Ovary (tissue), 9 donors: ENCODE results near the gene SIDT1. TPM values are rescaled to one million over a fixed set of nuclear protein-coding genes. Genes with fewer than 3 reads are reported as not detected.

ENCODE experiments used
- DNase-seq, 5 donors: peaks; one replicate each; pipeline ENCODE4 v3.0.0-alpha.2; 2019 to 2020
- H3K27ac ChIP-seq, 2 donors: fragments of 200-600 bp; one replicate each; pipeline versions ENCODE4 v1.5.1 to v1.8.0; 2019 to 2022
- H3K27me3 ChIP-seq: fragments of 200-600 bp; one replicate; pipeline ENCODE4 v1.8.0; 2022
- H3K36me3 ChIP-seq: fragments of 200-600 bp; sonication (generic); one replicate; pipeline ENCODE4 v1.5.1; 2019
- H3K4me1 ChIP-seq: one replicate; pipeline ENCODE4 v1.8.1; 2013; ENCODE audit warnings: mild to moderate bottlenecking, moderate library complexity; ENCODE audit not compliant: insufficient read depth
- H3K4me3 ChIP-seq: fragments of 200-600 bp; sonication (generic); one replicate; pipeline ENCODE4 v1.5.1; 2017
- H3K9me3 ChIP-seq, 2 donors: fragments of 200-600 bp in 1 of 2; sonication (generic) in 1 of 2; one replicate each; pipeline versions ENCODE4 v1.5.1 to v1.8.1; 2013 to 2019; ENCODE audit warnings: mild to moderate bottlenecking in 1 of 2, moderate library complexity in 1 of 2
- CTCF ChIP-seq, 3 donors: fragments of 450-650 bp in 2 of 3; fragments of 200-600 bp in 1 of 3; IDR thresholded peaks; one replicate each; pipeline versions ENCODE4 v1.5.1 to v1.8.0; 2016 to 2022; ENCODE audit warnings: antibody characterized with exemption in 3 of 3, mild to moderate bottlenecking in 1 of 3
- EP300 ChIP-seq: sonication (generic); formaldehyde crosslinking; IDR thresholded peaks from one replicate; pipeline ENCODE4 v1.6.1; 2017; ENCODE audit warnings: antibody characterized with exemption
- POLR2A ChIP-seq: fragments of 450-650 bp; IDR thresholded peaks from one replicate; pipeline ENCODE4 v1.6.1; 2017; ENCODE audit warnings: antibody characterized with exemption, mild to moderate bottlenecking, moderate library complexity
- WGBS, 3 donors: extraction: QIAGEN DNeasy Blood & Tissue Kit in 1 of 3; methylation state at CpG; one replicate each; pipeline versions ENCODE4 v1.1.5 to v1.1.7; 2013 to 2017; 5-methylcytosine and 5-hydroxymethylcytosine counted together
- intact Hi-C, 4 donors: fragments of 100-400 bp; cut with DNase I; formaldehyde crosslinking; loops; one replicate each; pipeline versions ENCODE4 v1.11.0 to v1.15.1; 2022 to 2023
- polyA plus RNA-seq, 2 donors: library from polyadenylated mRNA; stranded (reverse); fragments of 200-250 nt in 1 of 2; fragments of 350-450 nt in 1 of 2; fragmentation: Illumina TruSeq in 1 of 2; extraction: RNeasy Lipid Tissue Mini Kit (QIAGEN cat#74804) in 1 of 2; gene quantifications; one replicate each; pipeline ENCODE4 v1.2.3, GENCODE V29; 2013 to 2014
- total RNA-seq, 7 donors: library from RNA; depleted of rRNA in 2 of 7; stranded (reverse); fragments of >200 nt in 2 of 7; fragmentation: NEBNext Ultra II Directional in 3 of 7; extraction: Animal tissue kit (Norgen Biotek cat#: 25700) in 3 of 7; gene quantifications; one replicate each; pipeline versions ENCODE4 v1.1.0 to v1.2.4, GENCODE V29; 2016 to 2023
- donor health status: DM: no; HTN: no; CAD: no; lungs with moderate emphysema.
- donor health status: DM: no; HTN: no; CAD: no.
- donor health status: Bipolar disorder and iron deficiency.
- donor health status: DM: yes; HTN: yes; CAD: no.
- donor health status: DM: no; HTN: no; CAD: no.
- donor health status: DM: yes; HTN: yes; CAD: no.

Gene SIDT1
- total and polyA plus RNA-seq, 9 donors, result 0.34 to 12.3 (median 1.1) TPM

- TF ChIP-seq POLR2A (no peak), CTCF (IDR thresholded peaks at IDR 0.05) (no peak), EP300 (no peak)
- Histone ChIP-seq H3K4me3 (no peak overlapping the region), H3K9me3 (no peaks in the 10 kb centered on the region), H3K27me3 (no peaks in the 10 kb centered on the region), H3K4me1 (no peaks in the 10 kb centered on the region), H3K27ac (no peak overlapping the region), H3K36me3 (no peaks in the 10 kb centered on the region)
- intact Hi-C loops, result no loop called here
- DNase-seq, result no peak
These were observed 26.7 kb downstream of the SIDT1 start for GRCh38 chr3:113559009-113559408.

DNA sequence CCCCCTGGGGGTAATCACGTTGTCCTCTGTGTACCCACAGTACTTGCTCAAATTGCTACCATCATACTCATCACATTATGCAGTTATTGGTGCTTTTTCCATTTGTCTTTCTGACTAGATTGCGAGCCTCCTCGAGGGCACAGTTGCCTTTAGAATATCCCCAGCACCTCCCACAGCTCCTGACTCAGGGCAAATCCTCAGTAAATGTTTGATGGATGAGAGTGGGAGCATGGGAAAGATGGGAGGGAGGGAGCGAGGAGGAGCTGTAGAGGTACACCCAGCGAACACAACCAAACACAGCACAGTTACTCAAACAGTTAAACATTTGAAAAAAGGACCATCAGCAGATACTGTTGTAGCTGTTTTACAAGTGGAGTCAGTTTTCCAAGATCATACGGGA lies 27.9 kb downstream of the SIDT1 start:
- TF ChIP-seq CTCF (IDR thresholded peaks at IDR 0.05) (no peak), EP300 (no peak), POLR2A (no peak)
- H3K27ac ChIP-seq, result no peak overlapping the region
- H3K36me3 ChIP-seq, result no peaks in the 10 kb centered on the region
- 67 to 69% (median 68%) methylated on average over 6 of the region's 6 CpGs for WGBS, 3 donors
- no peaks in the 10 kb centered on the region for H3K4me1 ChIP-seq
- no peak for DNase-seq
- no peak overlapping the region for H3K4me3 ChIP-seq
- no peaks in the 10 kb centered on the region for H3K9me3 ChIP-seq
- intact Hi-C loops, result loop anchor here in 1 of 4 donors (2.0 kb wide), 1 partner anchor 15 kb away; no protein-coding TSS in a partner anchor
- H3K27me3 ChIP-seq, result no peaks in the 10 kb centered on the region

- WGBS, 3 donors, result 89 to 92% (median 90%) methylated on average over 4 of the region's 4 CpGs
- no peaks in the 10 kb centered on the region for H3K36me3 ChIP-seq
- no peaks in the 10 kb centered on the region for H3K9me3 ChIP-seq
- TF ChIP-seq POLR2A (no peak), CTCF (IDR thresholded peaks at IDR 0.05) (no peak), EP300 (no peak)
- intact Hi-C loops, result loop anchor here in 1 of 4 donors (2.0 kb wide), 1 partner anchor 14 kb away; no protein-coding TSS in a partner anchor
- no peak for DNase-seq
- no peak overlapping the region for H3K4me3 ChIP-seq
- no peaks in the 10 kb centered on the region for H3K4me1 ChIP-seq
- H3K27ac ChIP-seq, result no peak overlapping the region
- H3K27me3 ChIP-seq, result no peaks in the 10 kb centered on the region
These were observed 28.7 kb downstream of the SIDT1 start for GRCh38 chr3:113560831-113561623.

DNA sequence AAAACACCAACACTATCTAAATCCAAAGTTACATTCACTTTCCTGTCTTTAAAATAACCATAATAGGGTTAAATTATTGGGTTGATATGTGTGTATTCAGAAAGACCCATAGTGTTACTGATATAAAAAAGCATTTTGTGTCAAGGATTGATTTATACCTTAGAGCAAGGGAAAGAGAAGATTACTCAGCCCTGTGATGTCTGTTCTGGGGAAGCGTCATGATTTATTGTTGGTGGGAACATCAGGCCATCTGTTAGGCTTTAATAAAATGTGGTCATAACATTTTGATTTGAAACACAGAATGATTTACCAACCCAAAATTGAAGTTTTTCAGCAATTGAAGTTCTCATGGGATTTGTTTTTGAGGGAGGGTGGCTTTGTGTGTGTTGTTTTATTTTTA lies 33.2 kb downstream of the SIDT1 start:
- Histone ChIP-seq H3K9me3 (no peaks in the 10 kb centered on the region), H3K27me3 (no peaks in the 10 kb centered on the region), H3K27ac (no peak overlapping the region), H3K4me1 (no peaks in the 10 kb centered on the region), H3K36me3 (no peaks in the 10 kb centered on the region), H3K4me3 (no peak overlapping the region)
- 39 to 74% (median 48%) methylated on average over 1 of the region's 1 CpG for WGBS, 3 donors
- TF ChIP-seq EP300 (no peak), CTCF (IDR thresholded peaks at IDR 0.05) (no peak), POLR2A (no peak)
- no peak for DNase-seq
- intact Hi-C loops, result no loop called here
